Neuronal stem cell (in vitro differentiated cells): ENCODE data around the gene ACRBP.
A peak's percentile ranks its signal among the peaks of the same experiment; 100 is the strongest.

Experiments used
- DNase-seq: peaks from one replicate; pipeline ENCODE4 v3.0.0-alpha.2; 2013; ENCODE audit warnings: low spot score
- H2AFZ ChIP-seq: one replicate; pipeline ENCODE4 v1.6.1; 2013; ENCODE audit warnings: mild to moderate bottlenecking, low read length, inconsistent platforms
- H2AK5ac ChIP-seq: 2 replicates; pipeline ENCODE4 v1.6.1; 2013; ENCODE audit warnings: low read depth, mild to moderate bottlenecking, inconsistent platforms, low read length, moderate library complexity, mixed read lengths
- H2BK120ac ChIP-seq: 2 replicates; pipeline ENCODE4 v1.6.1; 2013; ENCODE audit warnings: low read depth, mild to moderate bottlenecking, inconsistent platforms, low read length, moderate library complexity, mixed read lengths
- H2BK12ac ChIP-seq: one replicate; pipeline ENCODE4 v1.6.1; 2013; ENCODE audit warnings: low read length, inconsistent platforms
- H2BK15ac ChIP-seq: 2 replicates; pipeline ENCODE4 v1.6.1; 2013; ENCODE audit warnings: mild to moderate bottlenecking, low read length, inconsistent platforms, mixed read lengths
- H2BK5ac ChIP-seq: one replicate; pipeline ENCODE4 v1.6.1; 2013; ENCODE audit warnings: inconsistent platforms, mild to moderate bottlenecking, low read length, moderate library complexity
- H3K14ac ChIP-seq: one replicate; pipeline ENCODE4 v1.6.1; 2013; ENCODE audit warnings: low read length, inconsistent platforms
- H3K18ac ChIP-seq: 2 replicates; pipeline ENCODE4 v1.6.1; 2013; ENCODE audit warnings: low read length, inconsistent platforms
- H3K23ac ChIP-seq: 2 replicates; pipeline ENCODE4 v1.6.1; 2013; ENCODE audit warnings: low read depth, mild to moderate bottlenecking, mixed read lengths, low read length, inconsistent platforms; ENCODE audit not compliant: poor library complexity
- H3K27ac ChIP-seq: replicated peaks from 3 replicates; pipeline ENCODE4 v1.5.1; 2013; ENCODE audit warnings: low read length, inconsistent platforms
- H3K27me3 ChIP-seq, 3 experiments: 2 replicates each; pipeline ENCODE4 v1.6.1; 2013; ENCODE audit warnings: low read length in 3 of 3, mild to moderate bottlenecking in 2 of 3, inconsistent platforms in 1 of 3, low read depth in 1 of 3, mixed read lengths in 1 of 3, moderate library complexity in 1 of 3; ENCODE audit not compliant: control insufficient read depth in 3 of 3, insufficient read depth in 3 of 3
- H3K36me3 ChIP-seq, 2 donors: replicated peaks in 1 of 2; 2 replicates each; pipeline ENCODE4 v1.6.1; 2013; ENCODE audit warnings: low read length in 2 of 2; ENCODE audit not compliant: control insufficient read depth in 2 of 2, insufficient read depth in 2 of 2
- H3K4ac ChIP-seq: 2 replicates; pipeline ENCODE4 v1.6.1; 2013; ENCODE audit warnings: inconsistent platforms, mild to moderate bottlenecking, low read length, moderate library complexity
- H3K4me1 ChIP-seq, 2 donors: 1 replicate in 1 of 2; 2 replicates in 1 of 2; pipeline ENCODE4 v1.6.1; 2013; ENCODE audit warnings: low read length in 2 of 2, low read depth in 1 of 2; ENCODE audit not compliant: control insufficient read depth in 2 of 2, insufficient read depth in 1 of 2
- H3K4me2 ChIP-seq: one replicate; pipeline ENCODE4 v1.6.1; 2013; ENCODE audit warnings: mild to moderate bottlenecking, low read length, inconsistent platforms; ENCODE audit not compliant: insufficient read depth, poor library complexity, severe bottlenecking
- H3K4me3 ChIP-seq, 2 donors: 2 replicates each; pipeline ENCODE4 v1.5.1; 2013; ENCODE audit warnings: low read length in 2 of 2, mild to moderate bottlenecking in 2 of 2, inconsistent platforms in 1 of 2, moderate library complexity in 1 of 2
- H3K79me1 ChIP-seq: one replicate; pipeline ENCODE4 v1.6.1; 2013; ENCODE audit warnings: low read depth, mild to moderate bottlenecking, inconsistent platforms, low read length, moderate library complexity
- H3K9ac ChIP-seq: one replicate; pipeline ENCODE4 v1.6.1; 2013; ENCODE audit warnings: mild to moderate bottlenecking, low read depth, low read length, inconsistent platforms; ENCODE audit not compliant: poor library complexity
- H3K9me3 ChIP-seq, 2 donors: replicated peaks in 1 of 2; 2 replicates each; pipeline versions ENCODE3 to v1.6.1; 2013; ENCODE audit warnings: low read length in 2 of 2, mild to moderate bottlenecking in 2 of 2, inconsistent platforms in 1 of 2, low read depth in 1 of 2, mixed read lengths in 1 of 2, moderate library complexity in 1 of 2; ENCODE audit not compliant: control insufficient read depth in 2 of 2, insufficient read depth in 1 of 2
- H4K8ac ChIP-seq: one replicate; pipeline ENCODE4 v1.6.1; 2013; ENCODE audit warnings: low read depth, mild to moderate bottlenecking, inconsistent platforms, low read length, moderate library complexity
- H4K91ac ChIP-seq: one replicate; pipeline ENCODE4 v1.6.1; 2013; ENCODE audit warnings: low read length, low read depth, mild to moderate bottlenecking, inconsistent platforms; ENCODE audit not compliant: poor library complexity
- whole genome bisulfite sequencing, 2 donors: extraction: QIAGEN DNeasy Blood & Tissue Kit; methylation state at CpG; one replicate each; pipeline ENCODE4 v1.1.7; 2013; ENCODE audit warnings: missing lambda C conversion rate in 2 of 2, mixed read lengths in 1 of 2; ENCODE audit not compliant: insufficient read length in 2 of 2, insufficient replicate concordance in 1 of 2; ENCODE audit errors: extremely low coverage in 2 of 2; 5-methylcytosine and 5-hydroxymethylcytosine counted together

Gene ACRBP

GRCh38 chr12:6606331-6607131 is 40.7 kb downstream of the ACRBP start:
- no peak overlapping the region for H3K4ac ChIP-seq
- H3K4me2 ChIP-seq = peak overlapping the region; percentile 97
- no peak overlapping the region for H2BK12ac ChIP-seq
- H2BK120ac ChIP-seq = no peak overlapping the region
- H2BK5ac ChIP-seq = peak overlapping the region; percentile 84
- DNase-seq = no peak
- peak overlapping the region; percentile 84 for H3K14ac ChIP-seq
- no peaks in the 10 kb centered on the region for H3K27me3 ChIP-seq
- H3K36me3 ChIP-seq = peaks cover 17 to 45% of the 10 kb centered on the region in 2 donors
- H3K4me3 ChIP-seq = peak overlapping the region; percentile 67 to 86
- peaks cover 6% of the 10 kb centered on the region for H3K79me1 ChIP-seq
- peak overlapping the region; percentile 61 for H2AFZ ChIP-seq
- peaks cover 38 to 40% of the 10 kb centered on the region in 2 donors for H3K4me1 ChIP-seq
- peak overlapping the region; percentile 35 for H3K23ac ChIP-seq
- H4K91ac ChIP-seq = no peak overlapping the region
- H3K18ac ChIP-seq = peak overlapping the region; percentile 98
- peak overlapping the region; percentile 90 for H3K27ac ChIP-seq
- no CpG with 5 or more reads among the region's 70 CpGs for WGBS, 2 donors
- no peak overlapping the region for H4K8ac ChIP-seq
- peak overlapping the region; percentile 95 for H2AK5ac ChIP-seq
- H2BK15ac ChIP-seq = peak overlapping the region; percentile 78
- peak overlapping the region; percentile 95 for H3K9ac ChIP-seq
- H3K9me3 ChIP-seq = no peaks in the 10 kb centered on the region

- Histone ChIP-seq H3K4me3 (peak overlapping the region; percentile 67 to 86), H3K27me3 (no peaks in the 10 kb centered on the region)
These were observed 41.6 kb downstream of the ACRBP start for GRCh38 chr12:6605421-6606330.

GRCh38 chr12:6604259-6605029 is 42.8 kb downstream of the ACRBP start:
- H4K91ac ChIP-seq = no peak overlapping the region
- peak overlapping the region; percentile 32 for H3K4me2 ChIP-seq
- H3K27ac ChIP-seq = no peak overlapping the region
- H3K14ac ChIP-seq = no peak overlapping the region
- peaks cover 12% of the 10 kb centered on the region for H3K79me1 ChIP-seq
- H3K4me1 ChIP-seq = peaks cover 29 to 35% of the 10 kb centered on the region in 2 donors
- H2BK5ac ChIP-seq = no peak overlapping the region
- H2BK120ac ChIP-seq = no peak overlapping the region
- no peaks in the 10 kb centered on the region for H3K9me3 ChIP-seq
- no peak overlapping the region for H2AK5ac ChIP-seq
- H4K8ac ChIP-seq = no peak overlapping the region
- H3K27me3 ChIP-seq = no peaks in the 10 kb centered on the region
- peak overlapping the region; percentile 26 for H3K9ac ChIP-seq
- H3K18ac ChIP-seq = no peak overlapping the region
- peaks cover 37 to 66% of the 10 kb centered on the region in 2 donors for H3K36me3 ChIP-seq
- no peak overlapping the region for H3K4ac ChIP-seq
- DNase-seq = no peak
- no peak overlapping the region for H2BK12ac ChIP-seq
- peak overlapping the region; percentile 12 to 67 for H3K4me3 ChIP-seq
- no peak overlapping the region for H2AFZ ChIP-seq
- WGBS, 2 donors = no CpG with 5 or more reads among the region's 6 CpGs
- no peak overlapping the region for H3K23ac ChIP-seq
- no peak overlapping the region for H2BK15ac ChIP-seq

More at GRCh38 chr12:6605421-6606330, 41.6 kb downstream of the ACRBP start:
- H3K4me2 ChIP-seq = peak overlapping the region; percentile 97
- no peak overlapping the region for H3K4ac ChIP-seq
- peaks cover 6% of the 10 kb centered on the region for H3K79me1 ChIP-seq
- peak overlapping the region; percentile 98 for H3K18ac ChIP-seq
- H3K9ac ChIP-seq = peak overlapping the region; percentile 95
- whole genome bisulfite sequencing, 2 donors = no CpG with 5 or more reads among the region's 18 CpGs
- DNase-seq = no peak
- no peak overlapping the region for H4K91ac ChIP-seq
- peak overlapping the region; percentile 84 for H2BK5ac ChIP-seq
- no peak overlapping the region for H4K8ac ChIP-seq
- H2AFZ ChIP-seq = no peak overlapping the region
- H3K4me1 ChIP-seq = peaks cover 29 to 35% of the 10 kb centered on the region in 2 donors
- H2BK15ac ChIP-seq = no peak overlapping the region
- peak overlapping the region; percentile 30 for H2AK5ac ChIP-seq
- H3K9me3 ChIP-seq = no peaks in the 10 kb centered on the region
- H3K27ac ChIP-seq = no peak overlapping the region
- H3K36me3 ChIP-seq = peaks cover 24 to 54% of the 10 kb centered on the region in 2 donors
- H3K14ac ChIP-seq = no peak overlapping the region
- H2BK12ac ChIP-seq = no peak overlapping the region
- H3K23ac ChIP-seq = peak overlapping the region; percentile 35
- H2BK120ac ChIP-seq = no peak overlapping the region
